HG03280 (cell line): ENCODE measurements around the gene FYTTD1.

ENCODE experiments used
- ATAC-seq: cut with Tn5 transposase; IDR thresholded peaks from one replicate; pipeline ENCODE4 v1.9.1; 2021; ENCODE audit warnings: mild to moderate bottlenecking, moderate library complexity; ENCODE audit not compliant: unreplicated experiment

Gene FYTTD1

GRCh38 chr3:197737319-197737649 is 12.4 kb upstream of the FYTTD1 start:
- no peak for ATAC-seq

- ATAC-seq, result no peak
Observed at GRCh38 chr3:197737749-197738462, 11.8 kb upstream of the FYTTD1 start.

- ATAC-seq, result no peak
Observed at GRCh38 chr3:197742787-197743186, 6.9 kb upstream of the FYTTD1 start.

- ATAC-seq, result no peak
Observed at GRCh38 chr3:197746209-197746608, 3.5 kb upstream of the FYTTD1 start.

GRCh38 chr3:197746801-197747237 is 2.9 kb upstream of the FYTTD1 start:
- no peak for ATAC-seq

- no peak for ATAC-seq
Observed at GRCh38 chr3:197748597-197749314, 927 bp upstream of the FYTTD1 start.

- peak; percentile 32 for ATAC-seq
Observed at GRCh38 chr3:197749315-197749600, 425 bp upstream of the FYTTD1 start.

- ATAC-seq, result peak; percentile 35
Observed at GRCh38 chr3:197750396-197750831, 731 bp downstream of the FYTTD1 start.

GRCh38 chr3:197750858-197751737 is 1.4 kb downstream of the FYTTD1 start:
- no peak for ATAC-seq

GRCh38 chr3:197752107-197752506 is 2.4 kb downstream of the FYTTD1 start:
- no peak for ATAC-seq

- ATAC-seq, result no peak
Observed at GRCh38 chr3:197753263-197753662, 3.6 kb downstream of the FYTTD1 start.

GRCh38 chr3:197756704-197757103 is 7.0 kb downstream of the FYTTD1 start:
- no peak for ATAC-seq

GRCh38 chr3:197758512-197758911 is 8.8 kb downstream of the FYTTD1 start:
- no peak for ATAC-seq

GRCh38 chr3:197761784-197762183 is 12.1 kb downstream of the FYTTD1 start:
- no peak for ATAC-seq

- ATAC-seq, result no peak
Observed at GRCh38 chr3:197775317-197775716, 25.6 kb downstream of the FYTTD1 start.

GRCh38 chr3:197782230-197782629 is 32.5 kb downstream of the FYTTD1 start:
- no peak for ATAC-seq

GRCh38 chr3:197784019-197784585 is 34.4 kb downstream of the FYTTD1 start:
- no peak for ATAC-seq

GRCh38 chr3:197787412-197787811 is 37.7 kb downstream of the FYTTD1 start:
- ATAC-seq, result no peak

- ATAC-seq, result no peak
Observed at GRCh38 chr3:197789309-197789708, 39.6 kb downstream of the FYTTD1 start.

GRCh38 chr3:197790033-197790432 is 40.4 kb downstream of the FYTTD1 start:
- ATAC-seq, result no peak

GRCh38 chr3:197791113-197791891 is 41.6 kb downstream of the FYTTD1 start, which contains the start of gene LRCH3:
Gene LRCH3 (plus strand): TSS chr3:197791254. CDS start chr3:197791279, 25 bp downstream.
- peak; percentile 86 for ATAC-seq
